Neural cell (in vitro differentiated cells): ENCODE data around the gene ERCC6L. TPM values are rescaled to one million over a fixed set of nuclear protein-coding genes. Genes with fewer than 3 reads are reported as not detected.

Experiments
- H2AFZ ChIP-seq: fragments of 200-600, 300-800 bp; sonication (generic), shearing (Covaris generic); 2 replicates; pipeline ENCODE4 v1.6.0; 2014; ENCODE audit warnings: low read depth, mild to moderate bottlenecking, antibody characterized with exemption, low read length, moderate library complexity
- H3F3A ChIP-seq: fragments of 200-600 bp; shearing (Covaris generic); 2 replicates; pipeline ENCODE4 v1.6.1; 2016; ENCODE audit warnings: mild to moderate bottlenecking, moderate library complexity, mixed read lengths, antibody characterized with exemption, low read length; ENCODE audit not compliant: insufficient read depth, poor library complexity, severe bottlenecking
- H3K27ac ChIP-seq: fragments of 200-600, 300-800 bp; sonication (generic), shearing (Covaris generic); 2 replicates; pipeline ENCODE4 v1.5.1; 2014; ENCODE audit warnings: mild to moderate bottlenecking, low read length, moderate library complexity
- H3K27me3 ChIP-seq: fragments of 300-800, 200-600 bp; sonication (generic), shearing (Covaris generic); 2 replicates; pipeline ENCODE4 v1.6.0; 2014; ENCODE audit warnings: mild to moderate bottlenecking, low read depth, low read length, moderate library complexity; ENCODE audit not compliant: insufficient read depth
- H3K36me3 ChIP-seq: fragments of 300-800, 200-600 bp; sonication (generic), shearing (Covaris generic); 2 replicates; pipeline ENCODE4 v1.5.1; 2014; ENCODE audit warnings: mild to moderate bottlenecking, antibody characterized with exemption, low read length, moderate library complexity; ENCODE audit not compliant: insufficient read depth
- H3K4me2 ChIP-seq: fragments of 300-800, 200-600 bp; sonication (generic), shearing (Covaris generic); 2 replicates; pipeline ENCODE4 v1.6.0; 2014; ENCODE audit warnings: mild to moderate bottlenecking, low read length
- H3K4me3 ChIP-seq: fragments of 300-800, 200-600 bp; sonication (generic), shearing (Covaris generic); 2 replicates; pipeline ENCODE4 v1.5.1; 2014; ENCODE audit warnings: mild to moderate bottlenecking, low read length, moderate library complexity
- H3K79me2 ChIP-seq: fragments of 200-600 bp; shearing (Covaris generic); replicated peaks from 2 replicates; pipeline ENCODE4 v1.6.0; 2014; ENCODE audit warnings: mild to moderate bottlenecking, low read length, moderate library complexity; ENCODE audit not compliant: insufficient read depth
- H3K9ac ChIP-seq: fragments of 300-800, 200-600 bp; sonication (generic), shearing (Covaris generic); 2 replicates; pipeline ENCODE4 v1.6.1; 2016; ENCODE audit warnings: mild to moderate bottlenecking, low read length, mixed read lengths
- H3K9me2 ChIP-seq: fragments of 200-600 bp; shearing (Covaris generic); 2 replicates; pipeline ENCODE4 v1.6.1; 2016; ENCODE audit warnings: mild to moderate bottlenecking, low read length, mixed read lengths; ENCODE audit not compliant: insufficient read depth
- H3K9me3 ChIP-seq: fragments of 200-600, 300-800 bp; sonication (generic), shearing (Covaris generic); 2 replicates; pipeline ENCODE4 v1.6.1; 2016; ENCODE audit warnings: mild to moderate bottlenecking, mixed run types, low read length, moderate library complexity, mixed read lengths
- H4K20me1 ChIP-seq: fragments of 200-600 bp; shearing (Covaris generic); 2 replicates; pipeline ENCODE4 v1.6.1; 2016; ENCODE audit warnings: mild to moderate bottlenecking, mixed run types; ENCODE audit not compliant: insufficient read depth
- CTCF ChIP-seq: fragments of 450-650 bp; IDR thresholded peaks from 2 replicates; pipeline ENCODE4 v1.5.1; 2014; ENCODE audit warnings: antibody characterized with exemption, mild to moderate bottlenecking, moderate library complexity; ENCODE audit not compliant: poor library complexity, severe bottlenecking
- EP300 ChIP-seq: fragments of 450-650 bp; conservative IDR thresholded peaks from 2 replicates; pipeline ENCODE4 v1.6.1; 2014; ENCODE audit warnings: antibody characterized with exemption, mild to moderate bottlenecking, moderate library complexity; ENCODE audit not compliant: poor library complexity, severe bottlenecking
- EZH2 ChIP-seq: fragments of 200-600, 300-800 bp; shearing (Covaris generic), sonication (generic); IDR thresholded peaks from 2 replicates; pipeline ENCODE4 v1.6.1; 2014; ENCODE audit warnings: antibody characterized with exemption, low read length, borderline replicate concordance, mild to moderate bottlenecking; ENCODE audit not compliant: insufficient read depth, poor library complexity, severe bottlenecking
- MXI1 ChIP-seq: fragments of 450-650 bp; conservative IDR thresholded peaks from 2 replicates; pipeline ENCODE4 v1.6.1; 2014; ENCODE audit warnings: antibody characterized with exemption, mild to moderate bottlenecking; ENCODE audit not compliant: poor library complexity, severe bottlenecking
- POLR2AphosphoS5 ChIP-seq: IDR thresholded peaks from 2 replicates; pipeline ENCODE4 v1.6.1; 2012
- RAD21 ChIP-seq: fragments of 450-650 bp; conservative IDR thresholded peaks from 2 replicates; pipeline ENCODE4 v1.6.1; 2014; ENCODE audit warnings: antibody characterized with exemption, mild to moderate bottlenecking, moderate library complexity
- SMC3 ChIP-seq: fragments of 450-650 bp; conservative IDR thresholded peaks from 2 replicates; pipeline ENCODE4 v1.6.1; 2014; ENCODE audit warnings: antibody characterized with exemption, mild to moderate bottlenecking, moderate library complexity; ENCODE audit not compliant: poor library complexity
- TAF1 ChIP-seq: IDR thresholded peaks from 2 replicates; pipeline ENCODE4 v1.6.1; 2012; ENCODE audit warnings: low read depth
- polyA plus RNA-seq: library from polyadenylated mRNA; depleted of rRNA; stranded (reverse); fragments of >200 nt; gene quantifications from 2 replicates; pipeline ENCODE4 v1.2.3, GENCODE V29; 2014
- TF ChIP-seq, protein P1 (sequence below): IDR thresholded peaks from 2 replicates; pipeline ENCODE4 v1.6.1; 2012; ENCODE audit warnings: borderline replicate concordance

Gene ERCC6L
- polyA plus RNA-seq, 1 donor from 2014 or later: 0.28 TPM

- H3K4me2 ChIP-seq: no peak overlapping the region
Observed at GRCh38 chrX:72258174-72258573, 19.3 kb upstream of the ERCC6L start.

DNA sequence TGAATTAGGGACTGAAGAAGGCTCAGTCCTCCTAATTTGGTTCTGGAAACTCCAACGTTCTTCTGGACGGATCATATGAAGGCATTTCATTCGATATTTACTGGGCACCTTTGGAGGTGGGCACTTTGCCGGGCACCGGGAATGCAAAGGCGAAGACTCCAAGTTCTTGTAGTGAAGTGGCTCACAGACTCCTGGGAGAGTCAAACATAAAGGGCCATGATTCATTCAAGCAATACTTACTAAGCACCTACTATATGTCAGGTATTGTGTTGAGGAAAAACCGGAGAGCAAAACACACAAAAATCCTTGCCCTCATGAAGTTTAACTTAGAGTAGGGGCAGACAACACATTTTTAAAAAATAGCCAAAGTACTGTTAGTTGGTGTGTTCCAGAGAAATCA is 17.0 kb upstream of the ERCC6L start:
- Histone ChIP-seq H3K36me3 (no peaks in the 10 kb centered on the region), H3K4me3 (peak overlapping the region; percentile 25), H3K79me2 (no peaks in the 10 kb centered on the region), H3K4me2 (no peak overlapping the region), H3K27me3 (no peaks in the 10 kb centered on the region), H3K27ac (peak overlapping the region; percentile 24), H3K9ac (no peak overlapping the region), H2AFZ (no peak overlapping the region), H3F3A (no peaks in the 10 kb centered on the region), H4K20me1 (no peaks in the 10 kb centered on the region), H3K9me2 (no peaks in the 10 kb centered on the region), H3K9me3 (no peaks in the 10 kb centered on the region)
- no peak for TF ChIP-seq EP300
- no peak for TF ChIP-seq CTCF
- no peak for TF ChIP-seq EZH2
- no peak for TF ChIP-seq RAD21
- TF ChIP-seq SMC3: no peak
- TF ChIP-seq TAF1: no peak
- no peak for TF ChIP-seq POLR2AphosphoS5
- no peak for TF ChIP-seq MXI1
- TF ChIP-seq, protein P1, sequence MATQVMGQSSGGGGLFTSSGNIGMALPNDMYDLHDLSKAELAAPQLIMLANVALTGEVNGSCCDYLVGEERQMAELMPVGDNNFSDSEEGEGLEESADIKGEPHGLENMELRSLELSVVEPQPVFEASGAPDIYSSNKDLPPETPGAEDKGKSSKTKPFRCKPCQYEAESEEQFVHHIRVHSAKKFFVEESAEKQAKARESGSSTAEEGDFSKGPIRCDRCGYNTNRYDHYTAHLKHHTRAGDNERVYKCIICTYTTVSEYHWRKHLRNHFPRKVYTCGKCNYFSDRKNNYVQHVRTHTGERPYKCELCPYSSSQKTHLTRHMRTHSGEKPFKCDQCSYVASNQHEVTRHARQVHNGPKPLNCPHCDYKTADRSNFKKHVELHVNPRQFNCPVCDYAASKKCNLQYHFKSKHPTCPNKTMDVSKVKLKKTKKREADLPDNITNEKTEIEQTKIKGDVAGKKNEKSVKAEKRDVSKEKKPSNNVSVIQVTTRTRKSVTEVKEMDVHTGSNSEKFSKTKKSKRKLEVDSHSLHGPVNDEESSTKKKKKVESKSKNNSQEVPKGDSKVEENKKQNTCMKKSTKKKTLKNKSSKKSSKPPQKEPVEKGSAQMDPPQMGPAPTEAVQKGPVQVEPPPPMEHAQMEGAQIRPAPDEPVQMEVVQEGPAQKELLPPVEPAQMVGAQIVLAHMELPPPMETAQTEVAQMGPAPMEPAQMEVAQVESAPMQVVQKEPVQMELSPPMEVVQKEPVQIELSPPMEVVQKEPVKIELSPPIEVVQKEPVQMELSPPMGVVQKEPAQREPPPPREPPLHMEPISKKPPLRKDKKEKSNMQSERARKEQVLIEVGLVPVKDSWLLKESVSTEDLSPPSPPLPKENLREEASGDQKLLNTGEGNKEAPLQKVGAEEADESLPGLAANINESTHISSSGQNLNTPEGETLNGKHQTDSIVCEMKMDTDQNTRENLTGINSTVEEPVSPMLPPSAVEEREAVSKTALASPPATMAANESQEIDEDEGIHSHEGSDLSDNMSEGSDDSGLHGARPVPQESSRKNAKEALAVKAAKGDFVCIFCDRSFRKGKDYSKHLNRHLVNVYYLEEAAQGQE: no peak

More at GRCh38 chrX:72258174-72258573, 19.3 kb upstream of the ERCC6L start:
- Histone ChIP-seq H3K27ac (no peak overlapping the region), H3K9me3 (no peaks in the 10 kb centered on the region), H3K4me3 (no peak overlapping the region), H3K9ac (no peak overlapping the region), H3K36me3 (no peaks in the 10 kb centered on the region), H3F3A (no peaks in the 10 kb centered on the region), H4K20me1 (no peaks in the 10 kb centered on the region), H3K9me2 (no peaks in the 10 kb centered on the region), H2AFZ (no peak overlapping the region), H3K79me2 (no peaks in the 10 kb centered on the region), H3K27me3 (no peaks in the 10 kb centered on the region)
- TF ChIP-seq EP300 (no peak), RAD21 (no peak), CTCF (no peak), SMC3 (no peak), POLR2AphosphoS5 (no peak), MXI1 (no peak), TAF1 (no peak), EZH2 (no peak)
- TF ChIP-seq, protein P1: no peak
